ENCODE data around the gene TESPA1.

Gene TESPA1

GRCh38 chr12:54959291-54960018 is 25.1 kb downstream of the TESPA1 start:
- DNase-seq (ENCODE audit: low spot score): no peak
- no peak overlapping the region for H3K4me3 ChIP-seq
- no peak overlapping the region for H3K27ac ChIP-seq
- no peak for TF ChIP-seq CTCF (IDR thresholded peaks at IDR 0.05)

DNA sequence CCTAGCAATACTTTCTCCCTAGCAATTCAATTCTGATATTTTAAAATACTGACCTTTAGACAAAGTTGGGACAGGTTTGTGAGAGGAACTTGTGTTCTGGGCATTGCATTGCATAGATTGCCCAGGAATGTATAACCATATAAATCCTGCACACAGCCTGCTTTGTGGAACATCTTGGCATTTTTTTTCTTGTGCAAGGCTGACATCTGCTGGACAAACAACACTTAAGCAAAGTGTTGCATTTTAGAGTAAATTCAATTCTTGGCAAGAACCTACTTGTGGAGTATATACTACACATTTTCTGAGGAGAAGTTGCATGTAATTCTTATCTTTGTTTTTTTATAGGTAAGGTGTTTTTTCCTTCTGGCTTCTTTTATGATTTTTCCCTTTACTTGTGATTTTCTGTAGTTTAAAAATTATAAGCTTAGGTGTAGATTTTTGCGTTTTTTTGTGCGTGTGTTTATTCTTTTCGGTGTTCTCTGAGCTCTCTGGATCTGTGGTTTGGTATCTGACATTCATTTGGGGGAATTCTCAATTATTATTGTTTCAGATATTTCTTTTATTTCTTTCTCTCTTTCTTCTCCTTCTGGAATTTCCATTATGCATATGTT is 26.4 kb downstream of the TESPA1 start:
- peak; percentile 44 for TF ChIP-seq CTCF (IDR thresholded peaks at IDR 0.05)
- Histone ChIP-seq H3K4me3 (no peak overlapping the region), H3K27ac (no peak overlapping the region)
- no peak for DNase-seq (ENCODE audit: low spot score)

- H3K27ac ChIP-seq: no peak overlapping the region
These were observed 27.5 kb downstream of the TESPA1 start for GRCh38 chr12:54956818-54957641.

GRCh38 chr12:54956322-54956721 is 28.2 kb downstream of the TESPA1 start:
- Histone ChIP-seq H3K27ac (no peak overlapping the region), H3K4me3 (no peak overlapping the region)
- DNase-seq (ENCODE audit: low spot score): no peak

More at GRCh38 chr12:54956818-54957641, 27.5 kb downstream of the TESPA1 start:
- no peak overlapping the region for H3K4me3 ChIP-seq
- no peak for DNase-seq (ENCODE audit: low spot score)
- no peak for TF ChIP-seq CTCF (IDR thresholded peaks at IDR 0.05)

DNA sequence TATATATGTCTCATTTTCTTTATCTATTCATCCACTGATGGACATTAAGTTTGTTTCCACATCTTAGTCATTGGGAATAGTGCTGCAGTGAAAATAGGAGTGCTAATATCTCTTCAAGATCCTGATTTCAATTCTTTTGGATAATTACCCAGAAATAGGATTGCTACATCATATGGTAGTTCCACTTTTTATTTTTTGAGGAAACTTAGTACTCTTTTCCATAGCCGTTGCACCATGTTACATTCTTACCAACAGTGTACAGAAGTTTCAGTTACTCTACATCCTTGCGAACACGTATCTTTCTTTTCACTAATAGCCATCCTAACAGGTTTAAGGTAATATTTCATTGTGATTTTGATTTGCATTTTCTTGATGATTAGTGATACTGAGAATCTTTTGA is 29.8 kb downstream of the TESPA1 start:
- no peak for DNase-seq (ENCODE audit: low spot score)
- no peak for TF ChIP-seq CTCF (IDR thresholded peaks at IDR 0.05)
- H3K27ac ChIP-seq: no peak overlapping the region
- H3K4me3 ChIP-seq: no peak overlapping the region

More at GRCh38 chr12:54956322-54956721, 28.2 kb downstream of the TESPA1 start:
- TF ChIP-seq CTCF (IDR thresholded peaks at IDR 0.05): no peak

DNA sequence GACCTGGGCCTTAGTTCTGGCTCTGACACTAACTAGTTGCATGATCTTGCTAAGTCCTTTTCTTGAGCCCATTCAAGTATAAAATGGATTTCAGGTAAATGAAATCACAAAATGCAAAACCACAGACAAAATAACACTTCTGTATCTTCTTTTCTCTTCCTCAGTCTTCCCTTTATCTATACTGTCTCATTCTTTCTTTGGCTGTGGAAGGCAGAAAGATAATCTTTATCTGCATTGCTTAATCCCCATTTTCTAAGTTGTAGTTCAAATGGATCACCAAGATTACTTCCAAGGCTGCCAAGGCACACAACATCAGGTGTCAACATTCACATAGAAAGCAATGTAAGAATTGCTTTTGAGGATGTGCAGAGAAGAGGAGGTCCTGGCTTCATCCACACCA is 30.3 kb downstream of the TESPA1 start:
- DNase-seq (ENCODE audit: low spot score): no peak
- TF ChIP-seq CTCF (IDR thresholded peaks at IDR 0.05): no peak
- Histone ChIP-seq H3K4me3 (no peak overlapping the region), H3K27ac (no peak overlapping the region)
